Neural cell (in vitro differentiated cells): ENCODE results near the gene GTF2A1.

ENCODE experiments used
- CTCF ChIP-seq: fragments of 450-650 bp; IDR thresholded peaks from 2 replicates; pipeline ENCODE4 v1.5.1; 2014; ENCODE audit warnings: antibody characterized with exemption, mild to moderate bottlenecking, moderate library complexity; ENCODE audit not compliant: poor library complexity, severe bottlenecking
- EZH2 ChIP-seq: fragments of 200-600, 300-800 bp; shearing (Covaris generic), sonication (generic); IDR thresholded peaks from 2 replicates; pipeline ENCODE4 v1.6.1; 2014; ENCODE audit warnings: antibody characterized with exemption, low read length, borderline replicate concordance, mild to moderate bottlenecking; ENCODE audit not compliant: insufficient read depth, poor library complexity, severe bottlenecking
- MXI1 ChIP-seq: fragments of 450-650 bp; conservative IDR thresholded peaks from 2 replicates; pipeline ENCODE4 v1.6.1; 2014; ENCODE audit warnings: antibody characterized with exemption, mild to moderate bottlenecking; ENCODE audit not compliant: poor library complexity, severe bottlenecking
- POLR2AphosphoS5 ChIP-seq: IDR thresholded peaks from 2 replicates; pipeline ENCODE4 v1.6.1; 2012
- SMC3 ChIP-seq: fragments of 450-650 bp; conservative IDR thresholded peaks from 2 replicates; pipeline ENCODE4 v1.6.1; 2014; ENCODE audit warnings: antibody characterized with exemption, mild to moderate bottlenecking, moderate library complexity; ENCODE audit not compliant: poor library complexity
- TAF1 ChIP-seq: IDR thresholded peaks from 2 replicates; pipeline ENCODE4 v1.6.1; 2012; ENCODE audit warnings: low read depth
- TF ChIP-seq, protein P1 (sequence below): IDR thresholded peaks from 2 replicates; pipeline ENCODE4 v1.6.1; 2012; ENCODE audit warnings: borderline replicate concordance

GRCh38 chr14:81157431-81157830 lies 63.3 kb downstream of the GTF2A1 start:
- TF ChIP-seq CTCF (no peak), POLR2AphosphoS5 (no peak), TAF1 (no peak), EZH2 (no peak), SMC3 (no peak), MXI1 (no peak)
- TF ChIP-seq, protein P1, sequence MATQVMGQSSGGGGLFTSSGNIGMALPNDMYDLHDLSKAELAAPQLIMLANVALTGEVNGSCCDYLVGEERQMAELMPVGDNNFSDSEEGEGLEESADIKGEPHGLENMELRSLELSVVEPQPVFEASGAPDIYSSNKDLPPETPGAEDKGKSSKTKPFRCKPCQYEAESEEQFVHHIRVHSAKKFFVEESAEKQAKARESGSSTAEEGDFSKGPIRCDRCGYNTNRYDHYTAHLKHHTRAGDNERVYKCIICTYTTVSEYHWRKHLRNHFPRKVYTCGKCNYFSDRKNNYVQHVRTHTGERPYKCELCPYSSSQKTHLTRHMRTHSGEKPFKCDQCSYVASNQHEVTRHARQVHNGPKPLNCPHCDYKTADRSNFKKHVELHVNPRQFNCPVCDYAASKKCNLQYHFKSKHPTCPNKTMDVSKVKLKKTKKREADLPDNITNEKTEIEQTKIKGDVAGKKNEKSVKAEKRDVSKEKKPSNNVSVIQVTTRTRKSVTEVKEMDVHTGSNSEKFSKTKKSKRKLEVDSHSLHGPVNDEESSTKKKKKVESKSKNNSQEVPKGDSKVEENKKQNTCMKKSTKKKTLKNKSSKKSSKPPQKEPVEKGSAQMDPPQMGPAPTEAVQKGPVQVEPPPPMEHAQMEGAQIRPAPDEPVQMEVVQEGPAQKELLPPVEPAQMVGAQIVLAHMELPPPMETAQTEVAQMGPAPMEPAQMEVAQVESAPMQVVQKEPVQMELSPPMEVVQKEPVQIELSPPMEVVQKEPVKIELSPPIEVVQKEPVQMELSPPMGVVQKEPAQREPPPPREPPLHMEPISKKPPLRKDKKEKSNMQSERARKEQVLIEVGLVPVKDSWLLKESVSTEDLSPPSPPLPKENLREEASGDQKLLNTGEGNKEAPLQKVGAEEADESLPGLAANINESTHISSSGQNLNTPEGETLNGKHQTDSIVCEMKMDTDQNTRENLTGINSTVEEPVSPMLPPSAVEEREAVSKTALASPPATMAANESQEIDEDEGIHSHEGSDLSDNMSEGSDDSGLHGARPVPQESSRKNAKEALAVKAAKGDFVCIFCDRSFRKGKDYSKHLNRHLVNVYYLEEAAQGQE: no peak
